ENCODE measurements around the gene C19orf85. TPM values are rescaled to one million over a fixed set of nuclear protein-coding genes. Genes with fewer than 3 reads are reported as not detected.
"Not testable (repeated sequence)": the region's sequence is repeated elsewhere in the genome, so short reads cannot be mapped to it uniquely, and the experiment has no call there.

C19orf85 gene
- total RNA-seq, 2 experiments from 2014 or later = not detected

- CTCF ChIA-PET = interaction anchor here (0.6 to 2.2 kb wide), 4 partner anchors 10 to 215 kb away, joined by 3 to 7 read pairs (median 4); partner anchors contain the start of gene ISOC2
- POLR2A ChIA-PET = interaction anchor here (0.6 kb wide), 1 partner anchor 104 kb away, joined by 3 read pairs; no protein-coding TSS in a partner anchor
Observed at GRCh38 chr19:55451965-55452748, 12.4 kb downstream of the C19orf85 start.

DNA sequence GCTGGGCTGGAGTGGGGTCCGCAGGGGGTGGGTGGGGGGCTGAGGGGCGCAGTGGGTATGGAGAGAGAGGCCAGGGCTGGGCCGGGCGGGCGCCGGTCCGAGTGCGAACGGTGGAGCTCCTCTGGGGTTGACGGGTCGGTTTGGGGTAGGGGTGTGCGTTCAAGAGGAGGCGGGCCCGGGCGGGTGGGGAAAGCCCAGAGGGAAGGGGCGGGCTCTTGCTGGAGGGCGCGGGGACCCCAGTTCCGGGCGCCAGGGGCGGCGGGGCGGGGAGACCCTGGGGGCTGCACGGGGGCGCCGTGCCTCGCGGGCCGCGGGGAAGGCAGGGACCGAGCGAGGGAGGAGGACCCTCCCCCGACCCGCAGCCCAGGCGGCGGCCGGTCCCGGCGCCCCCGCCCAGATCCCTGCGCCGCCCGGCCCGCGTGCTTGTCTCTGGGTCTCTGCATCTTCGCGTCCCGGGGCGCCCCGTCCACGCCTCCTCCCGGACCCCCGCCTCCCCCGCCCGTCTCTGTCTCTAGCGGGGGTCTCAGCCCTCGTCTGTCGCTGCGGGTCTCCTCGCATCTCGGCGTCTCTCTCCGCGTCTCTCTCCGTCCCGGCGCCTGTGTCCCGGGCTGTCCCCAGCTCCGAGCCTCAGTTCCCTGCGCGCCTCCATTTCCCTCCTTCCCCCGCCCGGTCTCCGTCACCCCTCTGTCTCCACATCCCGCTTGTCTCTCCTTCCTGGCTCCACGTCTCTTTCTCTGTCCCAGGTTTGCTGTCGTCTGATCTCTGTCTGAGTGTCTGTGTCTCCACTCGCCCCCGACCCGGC is 13.2 kb downstream of the C19orf85 start:
- CTCF ChIA-PET = interaction anchor here (0.6 to 1.1 kb wide), 3 partner anchors 16 to 216 kb away, joined by 3 to 4 read pairs (median 3); no protein-coding TSS in a partner anchor
- POLR2A ChIA-PET = interaction anchor here (0.6 kb wide), 2 partner anchors 26 to 103 kb away, joined by 3 to 6 read pairs; no protein-coding TSS in a partner anchor

DNA sequence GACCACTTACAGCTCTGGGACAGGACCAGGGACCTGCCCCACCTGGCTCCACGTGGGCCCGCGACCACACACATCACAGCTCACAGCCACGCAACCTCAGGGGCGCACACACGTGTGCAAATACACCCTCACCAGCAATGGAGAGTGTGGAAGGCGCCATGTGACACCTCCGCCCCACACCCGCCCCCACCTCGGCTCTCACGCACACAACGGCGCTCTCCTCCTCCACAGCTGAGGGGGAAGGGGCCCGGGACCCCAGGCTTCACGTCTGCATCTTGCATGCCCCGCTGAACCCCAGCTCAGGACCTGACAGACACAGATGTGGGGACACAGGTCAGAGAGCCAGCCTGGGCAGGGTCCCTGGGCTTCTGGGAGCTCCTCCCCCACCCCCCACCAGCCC is 15.1 kb downstream of the C19orf85 start:
- ChIA-PET CTCF (interaction anchor here (1.4 kb wide), 1 partner anchor 19 kb away, joined by 6 read pairs; no protein-coding TSS in a partner anchor), POLR2A (interaction anchor here (0.5 to 0.6 kb wide), 2 partner anchors 239 to 730 kb away, joined by 4 to 6 read pairs; no protein-coding TSS in a partner anchor)

- CTCF ChIA-PET = interaction anchor here (1.0 kb wide), 1 partner anchor 11 kb away, joined by 3 read pairs; no protein-coding TSS in a partner anchor
Observed at GRCh38 chr19:55448175-55448490, 16.4 kb downstream of the C19orf85 start.

DNA sequence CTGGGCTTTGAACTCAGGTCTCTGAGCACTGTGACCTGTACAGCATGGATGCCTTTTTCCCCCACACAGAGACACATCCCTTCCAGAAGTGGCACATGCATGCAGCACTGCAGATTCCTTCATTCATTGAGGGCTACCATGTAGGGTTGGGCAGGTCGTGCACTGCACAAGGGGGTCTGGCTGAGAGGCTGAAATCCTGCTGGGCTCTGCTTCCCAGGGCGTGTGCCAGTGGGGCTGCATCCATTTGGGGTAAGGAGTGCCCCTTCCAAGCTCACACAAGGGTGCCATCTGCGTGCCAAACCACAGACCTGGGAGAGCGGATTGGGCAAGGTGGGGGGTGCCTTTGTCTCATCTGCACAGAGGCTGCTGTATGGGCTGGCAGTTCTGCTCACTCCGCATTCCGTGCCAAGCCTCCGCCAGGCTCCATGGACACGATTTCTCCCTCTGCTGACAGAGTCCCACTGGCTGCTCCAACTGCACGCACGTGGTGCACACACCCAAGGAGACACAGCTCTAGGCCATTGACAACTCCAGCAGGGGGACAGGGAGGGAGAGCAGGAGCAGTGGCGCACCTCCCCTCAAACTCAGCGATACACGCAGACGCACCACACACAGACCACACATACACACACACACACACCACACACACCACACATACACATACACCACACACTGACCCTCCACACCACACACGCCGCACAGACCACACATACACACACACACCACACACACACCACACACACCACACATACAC is 17.0 kb downstream of the C19orf85 start:
- CTCF ChIA-PET = interaction anchor here (0.7 to 1.6 kb wide), 5 partner anchors 12 to 307 kb away, joined by 3 to 5 read pairs (median 3); no protein-coding TSS in a partner anchor
- POLR2A ChIA-PET = interaction anchor here (0.7 kb wide), 1 partner anchor 32 kb away, joined by 9 read pairs; no protein-coding TSS in a partner anchor

More at GRCh38 chr19:55448175-55448490, 16.4 kb downstream of the C19orf85 start:
- POLR2A ChIA-PET = not testable (repeated sequence)

DNA sequence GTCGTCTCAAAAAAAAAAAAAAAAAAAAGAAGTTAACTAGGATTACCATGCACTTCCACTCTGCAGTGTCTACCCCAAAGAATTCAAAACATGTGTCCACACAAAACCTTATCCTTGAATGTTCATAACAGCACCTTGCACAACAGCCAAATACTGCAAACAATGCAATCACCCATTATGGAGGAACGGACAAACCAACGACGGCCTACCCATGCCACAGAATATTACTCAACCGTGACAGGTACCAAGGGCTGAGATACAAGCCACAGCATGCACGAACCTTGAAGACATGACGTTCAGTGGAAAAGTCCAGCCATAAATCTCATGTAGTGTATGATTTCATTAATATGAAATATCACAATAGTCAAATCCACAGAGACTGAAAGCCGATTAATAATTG is 18.5 kb downstream of the C19orf85 start:
- CTCF ChIA-PET = interaction anchor here (0.6 to 1.6 kb wide), 2 partner anchors 58 to 102 kb away, joined by 3 read pairs; no protein-coding TSS in a partner anchor
- POLR2A ChIA-PET = no interaction called here

DNA sequence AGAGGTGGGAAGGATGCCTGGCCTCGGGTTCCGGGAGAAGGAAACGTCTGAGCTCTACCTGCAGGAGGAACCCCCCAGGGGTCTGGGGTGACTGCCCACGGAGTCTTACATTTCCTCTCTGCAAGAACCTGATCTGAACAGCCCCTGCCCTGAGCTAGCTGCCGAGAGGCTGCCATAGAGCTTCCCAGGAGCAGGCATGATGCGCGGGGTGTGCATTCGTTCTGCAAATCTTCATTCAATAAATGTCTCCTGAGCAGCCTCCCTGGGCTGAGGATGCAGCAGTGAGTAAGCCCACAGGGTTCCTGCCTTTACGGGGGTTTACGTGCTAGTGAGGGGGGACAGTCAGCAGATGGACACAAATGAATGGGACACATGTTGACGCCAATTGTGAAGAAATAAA is 19.9 kb downstream of the C19orf85 start:
- ChIA-PET POLR2A (no interaction called here), CTCF (no interaction called here)

DNA sequence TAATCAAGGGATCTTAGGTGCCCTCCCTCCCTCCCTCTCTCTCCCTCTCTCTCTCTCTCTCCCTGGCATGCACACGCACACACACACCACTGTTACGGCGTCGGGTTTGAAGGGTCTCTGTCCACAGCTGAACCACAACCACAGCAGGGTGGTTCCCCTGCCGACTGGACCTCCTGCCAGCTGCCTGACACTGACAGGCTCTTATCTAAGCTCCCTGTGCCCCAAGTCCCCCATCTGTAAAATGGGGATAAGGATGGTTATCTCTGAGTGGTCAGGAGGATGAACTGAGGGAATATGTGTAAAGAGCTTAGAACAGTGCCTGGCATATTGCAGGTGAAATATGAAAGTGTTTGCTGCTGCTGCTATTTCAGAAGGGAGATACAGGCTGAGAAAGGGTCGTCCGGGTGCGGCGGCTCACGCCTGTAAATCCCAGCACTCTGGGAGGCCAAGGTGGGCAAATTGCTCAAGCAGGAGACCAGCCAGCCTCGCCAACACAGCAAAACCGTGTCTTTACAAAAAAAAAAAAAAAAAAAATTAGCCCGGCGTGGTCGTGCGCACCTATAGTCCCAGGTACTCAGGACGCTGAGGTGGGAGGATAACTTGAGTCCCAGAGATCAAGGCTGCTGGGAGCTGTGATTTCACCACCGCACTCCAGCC is 20.6 kb downstream of the C19orf85 start:
- CTCF ChIA-PET = interaction anchor here (0.6 to 1.1 kb wide), 2 partner anchors 26 to 611 kb away, joined by 3 to 6 read pairs; no protein-coding TSS in a partner anchor
- POLR2A ChIA-PET = no interaction called here

DNA sequence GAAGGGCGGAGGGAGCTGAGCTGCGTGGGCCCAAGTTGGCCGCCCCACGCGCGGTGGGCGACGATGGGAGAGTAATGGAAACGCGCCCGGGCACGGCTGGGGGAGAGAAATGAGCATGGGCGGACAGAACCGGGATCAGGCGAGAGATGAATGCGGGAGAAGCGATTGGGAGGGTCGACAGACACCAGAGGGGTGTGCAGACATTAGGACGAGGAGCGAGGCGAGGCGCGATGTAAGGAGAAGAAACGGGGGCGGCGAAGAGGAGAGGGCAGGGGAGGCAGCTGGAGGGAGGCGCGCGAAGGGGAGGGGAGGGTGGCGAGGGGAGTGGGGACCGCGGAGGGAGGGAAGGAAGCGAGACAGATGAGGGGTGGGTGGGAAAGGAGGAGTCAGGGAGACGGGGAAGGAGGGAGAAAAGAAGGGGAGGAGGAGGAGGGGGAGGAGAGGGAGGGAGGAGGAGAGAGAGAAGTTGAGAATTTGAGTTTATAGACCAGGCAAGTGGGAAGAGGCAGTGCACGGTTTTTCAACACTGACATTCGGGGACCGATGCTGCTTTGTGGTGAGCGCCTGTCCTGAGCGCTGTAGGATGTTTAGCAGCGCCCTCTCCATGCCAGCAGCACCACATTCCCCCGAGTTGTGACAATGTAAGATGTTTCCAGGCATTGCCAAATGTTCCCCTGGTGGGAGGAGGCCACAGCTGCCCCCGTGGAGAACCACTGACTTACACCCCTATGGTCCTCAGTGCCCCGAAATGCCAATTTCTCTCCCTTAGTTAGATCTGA is 21.3 kb downstream of the C19orf85 start, which contains the start of gene SHISA7:
SHISA7 (minus strand) TSS at position 256 of the 779 bp plus-strand sequence. CDS start 437 bp downstream, outside the sequence.
- ChIA-PET POLR2A (no interaction called here), CTCF (interaction anchor here (0.6 to 1.1 kb wide), 2 partner anchors 26 to 612 kb away, joined by 3 to 6 read pairs; no protein-coding TSS in a partner anchor)

DNA sequence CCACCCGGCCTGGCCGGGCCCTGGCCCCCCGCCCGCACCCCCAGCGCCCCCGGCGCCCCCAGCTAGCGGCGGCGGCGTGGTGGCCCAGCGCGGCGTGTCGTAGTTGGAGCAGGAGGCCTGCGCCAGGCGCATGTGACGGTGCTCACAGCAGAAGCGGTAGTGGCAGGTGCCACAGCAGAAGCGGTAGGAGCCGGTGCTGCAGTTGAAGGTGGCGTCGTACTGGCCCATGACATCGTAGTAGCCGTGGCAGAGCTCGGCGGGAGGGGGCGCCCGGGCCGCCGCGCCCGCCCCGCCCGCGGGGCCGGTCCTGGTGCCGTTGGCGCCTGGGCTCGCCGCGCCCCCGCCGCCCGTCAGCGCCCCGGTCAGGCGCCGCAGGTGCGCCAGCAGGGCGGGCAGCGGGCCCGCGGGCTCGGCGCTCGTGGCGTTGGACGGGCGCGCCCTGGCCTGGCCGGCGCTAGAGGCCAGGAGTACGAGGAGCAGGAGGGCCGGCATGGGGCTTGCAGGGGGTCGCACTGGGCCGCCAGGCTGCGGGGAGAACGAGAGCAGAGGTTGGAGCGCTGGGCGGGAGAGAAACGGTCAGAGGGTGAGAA is 22.1 kb downstream of the C19orf85 start:
- ChIA-PET POLR2A (no interaction called here), CTCF (no interaction called here)

- ChIA-PET CTCF (interaction anchor here (1.6 kb wide), 1 partner anchor 12 kb away, joined by 3 read pairs; no protein-coding TSS in a partner anchor), POLR2A (no interaction called here)
Observed at GRCh38 chr19:55441692-55442321, 22.7 kb downstream of the C19orf85 start.

GRCh38 chr19:55441319-55441691 is 23.2 kb downstream of the C19orf85 start:
- POLR2A ChIA-PET = no interaction called here
- CTCF ChIA-PET = interaction anchor here (1.6 kb wide), 1 partner anchor 12 kb away, joined by 3 read pairs; no protein-coding TSS in a partner anchor

GRCh38 chr19:55440411-55441105 is 24.0 kb downstream of the C19orf85 start:
- CTCF ChIA-PET = interaction anchor here (1.6 kb wide), 1 partner anchor 13 kb away, joined by 3 read pairs; no protein-coding TSS in a partner anchor
- POLR2A ChIA-PET = no interaction called here

GRCh38 chr19:55439052-55439451 is 25.5 kb downstream of the C19orf85 start:
- ChIA-PET CTCF (no interaction called here), POLR2A (no interaction called here)

DNA sequence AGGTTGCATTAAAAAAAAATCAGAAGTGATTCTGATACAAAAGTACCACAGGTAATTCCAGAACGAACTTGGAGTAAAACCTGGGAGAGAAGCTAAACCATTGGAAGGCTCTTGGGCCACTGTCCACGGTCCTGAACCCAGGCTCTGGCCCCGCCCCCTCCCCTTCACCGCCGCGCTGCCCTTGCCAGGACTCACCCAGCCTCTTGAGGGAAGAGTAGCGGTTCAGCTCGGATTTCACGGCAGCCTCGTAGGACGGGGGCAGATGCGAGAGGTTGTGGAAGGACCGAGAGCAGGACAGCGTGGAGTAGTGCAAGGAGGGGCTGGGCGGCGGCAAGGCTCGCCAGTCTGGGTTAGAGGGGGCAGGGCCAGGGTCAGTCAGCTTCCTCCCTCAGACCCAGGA is 27.1 kb downstream of the C19orf85 start:
- POLR2A ChIA-PET = no interaction called here

DNA sequence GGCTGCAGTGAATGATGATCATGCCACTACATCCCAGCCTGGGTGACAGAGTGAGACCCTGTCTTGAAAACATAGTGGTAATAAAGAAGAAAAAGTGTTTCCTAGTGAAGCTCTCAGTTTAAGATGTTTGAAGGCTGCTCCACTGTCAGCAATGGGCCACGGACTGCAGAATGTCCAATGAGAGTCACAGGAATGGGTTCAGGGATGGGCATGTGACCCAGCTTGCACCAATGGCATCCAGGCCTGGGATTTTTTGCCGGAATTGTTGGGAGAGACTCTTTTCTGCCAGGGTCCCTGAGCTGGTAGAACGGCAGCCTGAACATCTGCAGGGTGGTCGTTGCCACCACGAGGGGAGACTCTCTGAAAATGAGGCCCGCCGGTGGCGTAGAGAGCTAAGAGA is 27.7 kb downstream of the C19orf85 start:
- ChIA-PET POLR2A (no interaction called here), CTCF (interaction anchor here (1.0 to 1.7 kb wide), 3 partner anchors 31 to 68 kb away, joined by 3 to 6 read pairs (median 5); no protein-coding TSS in a partner anchor)

More for the DNA sequence above, 27.1 kb downstream of the C19orf85 start:
- CTCF ChIA-PET = interaction anchor here (1.0 to 1.7 kb wide), 3 partner anchors 30 to 68 kb away, joined by 3 to 6 read pairs (median 5); no protein-coding TSS in a partner anchor

Measured in activated CD8-positive, alpha-beta memory T cell treated with anti-CD3 and anti-CD28 coated beads for 36 hours (primary cell).